ENCODE results near the gene LPAR3.

Gene LPAR3

GRCh38 chr1:84770481-84770880, 122.5 kb downstream of the LPAR3 start:
- Histone ChIP-seq H3K9me2 (replicated peaks; ENCODE audit: insufficient read depth, low read length) (no peaks in the 10 kb centered on the region), H2AFZ (ENCODE audit: low read depth, low read length, severe bottlenecking) (no peak overlapping the region), H3K36me3 (ENCODE audit: low read length) (no peaks in the 10 kb centered on the region), H3K27me3 (ENCODE audit: low read length) (no peaks in the 10 kb centered on the region), H4K20me1 (ENCODE audit: low read depth, low read length) (no peaks in the 10 kb centered on the region), H3K9ac (ENCODE audit: low read length) (no peak overlapping the region), H3F3A (ENCODE audit: insufficient read depth) (no peaks in the 10 kb centered on the region), H3K27ac (ENCODE audit: low read depth, low read length) (no peak overlapping the region), H3K9me3 (ENCODE audit: insufficient read depth, low read length) (no peaks in the 10 kb centered on the region), H3K4me2 (ENCODE audit: low read depth, low read length, poor library complexity, severe bottlenecking) (no peak overlapping the region), H3K79me2 (ENCODE audit: insufficient read depth, low read length) (no peaks in the 10 kb centered on the region), H3K4me3 (ENCODE audit: insufficient read depth, low read length, poor library complexity, severe bottlenecking) (no peak overlapping the region)
- TF ChIP-seq EZH2phosphoT487 (conservative IDR thresholded peaks at IDR 0.05; ENCODE audit: low read length): no peak
- TF ChIP-seq, protein P1, sequence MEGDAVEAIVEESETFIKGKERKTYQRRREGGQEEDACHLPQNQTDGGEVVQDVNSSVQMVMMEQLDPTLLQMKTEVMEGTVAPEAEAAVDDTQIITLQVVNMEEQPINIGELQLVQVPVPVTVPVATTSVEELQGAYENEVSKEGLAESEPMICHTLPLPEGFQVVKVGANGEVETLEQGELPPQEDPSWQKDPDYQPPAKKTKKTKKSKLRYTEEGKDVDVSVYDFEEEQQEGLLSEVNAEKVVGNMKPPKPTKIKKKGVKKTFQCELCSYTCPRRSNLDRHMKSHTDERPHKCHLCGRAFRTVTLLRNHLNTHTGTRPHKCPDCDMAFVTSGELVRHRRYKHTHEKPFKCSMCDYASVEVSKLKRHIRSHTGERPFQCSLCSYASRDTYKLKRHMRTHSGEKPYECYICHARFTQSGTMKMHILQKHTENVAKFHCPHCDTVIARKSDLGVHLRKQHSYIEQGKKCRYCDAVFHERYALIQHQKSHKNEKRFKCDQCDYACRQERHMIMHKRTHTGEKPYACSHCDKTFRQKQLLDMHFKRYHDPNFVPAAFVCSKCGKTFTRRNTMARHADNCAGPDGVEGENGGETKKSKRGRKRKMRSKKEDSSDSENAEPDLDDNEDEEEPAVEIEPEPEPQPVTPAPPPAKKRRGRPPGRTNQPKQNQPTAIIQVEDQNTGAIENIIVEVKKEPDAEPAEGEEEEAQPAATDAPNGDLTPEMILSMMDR (IDR thresholded peaks at IDR 0.05; ENCODE audit: insufficient read depth, low read length, poor library complexity, severe bottlenecking): no peak

- Histone ChIP-seq H3K9ac (ENCODE audit: low read length) (no peak overlapping the region), H3F3A (ENCODE audit: insufficient read depth) (no peaks in the 10 kb centered on the region), H3K9me3 (ENCODE audit: insufficient read depth, low read length) (no peaks in the 10 kb centered on the region), H3K9me2 (replicated peaks; ENCODE audit: insufficient read depth, low read length) (no peaks in the 10 kb centered on the region), H3K27me3 (ENCODE audit: low read length) (no peaks in the 10 kb centered on the region), H3K4me3 (ENCODE audit: insufficient read depth, low read length, poor library complexity, severe bottlenecking) (no peak overlapping the region), H2AFZ (ENCODE audit: low read depth, low read length, severe bottlenecking) (no peak overlapping the region), H3K27ac (ENCODE audit: low read depth, low read length) (no peak overlapping the region), H3K4me2 (ENCODE audit: low read depth, low read length, poor library complexity, severe bottlenecking) (no peak overlapping the region), H4K20me1 (ENCODE audit: low read depth, low read length) (no peaks in the 10 kb centered on the region), H3K79me2 (ENCODE audit: insufficient read depth, low read length) (no peaks in the 10 kb centered on the region), H3K36me3 (ENCODE audit: low read length) (no peaks in the 10 kb centered on the region)
- TF ChIP-seq EZH2phosphoT487 (conservative IDR thresholded peaks at IDR 0.05; ENCODE audit: low read length): no peak
- TF ChIP-seq, protein P1 (IDR thresholded peaks at IDR 0.05; ENCODE audit: insufficient read depth, low read length, poor library complexity, severe bottlenecking): no peak
Observed at GRCh38 chr1:84769636-84770035, 123.4 kb downstream of the LPAR3 start.

GRCh38 chr1:84768634-84769033, 124.4 kb downstream of the LPAR3 start:
- H3K4me2 ChIP-seq (ENCODE audit: low read depth, low read length, poor library complexity, severe bottlenecking): no peak overlapping the region
- no peak overlapping the region for H3K9ac ChIP-seq (ENCODE audit: low read length)
- H3K27ac ChIP-seq (ENCODE audit: low read depth, low read length): no peak overlapping the region
- no peaks in the 10 kb centered on the region for H3K79me2 ChIP-seq (ENCODE audit: insufficient read depth, low read length)
- no peaks in the 10 kb centered on the region for H3K9me2 ChIP-seq (replicated peaks; ENCODE audit: insufficient read depth, low read length)
- no peaks in the 10 kb centered on the region for H4K20me1 ChIP-seq (ENCODE audit: low read depth, low read length)
- H3K27me3 ChIP-seq (ENCODE audit: low read length): no peaks in the 10 kb centered on the region
- H2AFZ ChIP-seq (ENCODE audit: low read depth, low read length, severe bottlenecking): no peak overlapping the region
- H3K36me3 ChIP-seq (ENCODE audit: low read length): no peaks in the 10 kb centered on the region
- no peaks in the 10 kb centered on the region for H3F3A ChIP-seq (ENCODE audit: insufficient read depth)
- H3K9me3 ChIP-seq (ENCODE audit: insufficient read depth, low read length): no peaks in the 10 kb centered on the region
- no peak overlapping the region for H3K4me3 ChIP-seq (ENCODE audit: insufficient read depth, low read length, poor library complexity, severe bottlenecking)
- TF ChIP-seq, protein P1 (IDR thresholded peaks at IDR 0.05; ENCODE audit: insufficient read depth, low read length, poor library complexity, severe bottlenecking): no peak
- no peak for TF ChIP-seq EZH2phosphoT487 (conservative IDR thresholded peaks at IDR 0.05; ENCODE audit: low read length)

Data from SU-DHL-6 (cell line).